ENCODE measurements around the gene RUFY4.
"Not testable (repeated sequence)": the region's sequence is repeated elsewhere in the genome, so short reads cannot be mapped to it uniquely, and the experiment has no call there.

Gene RUFY4

DNA sequence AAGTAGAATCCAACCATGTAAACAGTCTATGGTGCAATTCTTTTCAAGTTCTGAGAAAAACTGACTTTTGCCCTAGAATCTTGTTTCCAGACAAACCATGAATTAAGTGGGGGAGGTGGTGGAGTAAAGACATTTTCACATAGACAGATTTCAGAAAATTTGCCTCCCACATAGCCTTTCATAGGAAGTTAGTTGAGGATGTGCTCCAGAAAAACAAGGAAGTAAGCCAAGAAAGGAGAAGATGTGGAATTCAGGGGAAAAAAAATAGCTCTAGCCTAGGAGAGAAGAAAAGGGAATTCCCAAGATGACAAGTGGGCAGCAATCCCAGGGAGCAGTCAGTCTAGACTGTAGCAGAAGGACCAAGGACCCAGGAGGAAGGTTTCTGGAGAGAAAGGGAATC lies 17.4 kb downstream of the RUFY4 start:
- DNase-seq = no peak
- no peak for ATAC-seq

DNA sequence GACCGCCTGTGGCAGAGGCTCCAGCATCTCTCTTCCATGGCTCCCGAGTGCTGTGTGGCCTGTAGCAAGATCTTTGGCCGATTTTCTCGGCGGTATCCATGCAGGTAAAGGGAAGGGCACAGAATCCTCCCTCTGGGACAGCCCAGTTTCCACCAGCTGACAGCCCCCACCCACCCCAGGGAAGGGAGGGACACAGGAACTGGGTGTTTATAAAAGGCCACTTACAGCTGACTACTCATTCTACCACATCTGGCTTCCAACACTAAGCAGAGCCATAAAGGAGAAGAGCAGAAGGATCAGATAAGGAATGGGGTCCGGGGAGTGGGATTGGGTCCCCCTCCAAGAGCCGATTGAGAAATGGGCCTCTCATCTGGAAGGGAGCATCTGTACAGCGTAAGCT lies 20.2 kb downstream of the RUFY4 start:
- no peak for ATAC-seq
- DNase-seq = no peak

DNA sequence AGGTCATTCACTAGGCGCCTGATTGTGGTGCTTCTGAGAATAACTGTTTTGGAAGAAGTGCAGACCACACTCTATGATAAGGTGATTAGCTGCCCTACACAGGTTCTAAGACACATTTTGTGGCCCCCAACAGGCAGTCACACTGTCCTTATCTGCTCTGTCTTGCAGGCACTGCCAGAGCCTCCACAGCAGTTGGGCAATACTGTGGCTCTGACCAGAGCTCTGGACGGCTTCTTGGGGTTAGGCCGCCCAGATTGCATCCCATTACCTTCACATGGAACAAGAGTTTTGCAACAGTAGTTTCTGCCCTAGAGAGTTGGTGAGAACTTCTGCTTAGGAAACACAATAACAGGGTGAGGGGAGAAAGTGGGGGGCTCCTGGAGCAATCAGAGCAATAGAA lies 22.7 kb downstream of the RUFY4 start:
- DNase-seq = no peak
- ATAC-seq = no peak

DNA sequence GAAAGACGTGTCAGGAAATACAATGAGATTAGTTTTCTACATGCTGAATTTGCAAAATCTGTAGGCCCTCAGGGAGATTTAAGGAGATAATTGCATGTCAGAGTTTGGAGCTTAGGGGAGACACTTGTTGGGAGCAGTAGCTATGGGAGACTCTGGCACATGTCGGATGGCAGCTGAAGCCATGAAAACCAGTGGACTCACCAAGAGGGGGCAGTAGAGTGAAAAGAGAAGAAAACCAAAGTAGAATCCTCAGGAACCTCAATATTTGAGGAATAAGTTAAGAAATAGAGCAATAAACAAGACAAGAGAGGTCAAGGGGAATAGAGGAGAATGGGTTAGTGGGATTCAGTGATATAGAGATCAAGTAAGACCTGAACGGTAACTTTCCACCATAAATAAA lies 24.8 kb downstream of the RUFY4 start:
- no peak for ATAC-seq
- no peak for DNase-seq

DNA sequence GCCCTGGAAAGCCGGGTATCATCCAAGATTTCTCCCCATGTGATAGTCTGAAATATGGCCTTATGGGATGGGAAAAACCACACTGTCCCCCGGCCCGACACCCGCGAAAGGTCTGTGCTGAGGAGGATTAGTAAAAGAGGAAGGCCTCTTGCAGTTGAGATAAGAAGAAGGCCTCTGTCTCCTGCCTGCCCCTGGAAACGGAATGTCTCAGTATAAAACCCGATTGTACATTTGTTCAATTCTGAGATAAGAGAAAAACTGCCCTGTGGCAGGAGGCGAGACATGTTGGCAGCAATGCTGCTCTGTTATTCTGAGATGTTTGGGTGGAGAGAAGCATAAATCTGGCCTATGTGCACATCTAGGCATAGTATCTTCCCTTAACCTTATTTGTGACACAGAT lies 26.8 kb downstream of the RUFY4 start:
- no peak for ATAC-seq
- DNase-seq = no peak

DNA sequence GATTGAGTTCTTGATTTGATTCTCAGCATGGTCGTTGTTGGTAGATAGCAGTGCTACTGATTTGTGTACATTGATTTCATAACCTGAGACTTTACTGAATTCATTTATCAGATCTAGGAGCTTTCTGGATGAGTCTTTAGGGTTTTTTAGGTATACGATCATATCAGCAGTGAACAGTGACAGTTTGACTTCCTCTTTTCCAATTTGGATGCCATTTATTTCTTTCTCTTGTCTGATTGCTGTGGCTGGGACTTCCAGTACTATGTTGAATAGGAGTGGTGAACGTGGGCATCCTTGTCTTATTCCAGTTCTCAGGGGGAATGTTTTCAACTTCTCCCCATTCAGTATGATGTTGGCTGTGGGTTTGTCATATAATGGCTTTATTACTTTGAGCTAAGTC lies 28.9 kb downstream of the RUFY4 start:
- ATAC-seq (no peak), DNase-seq (no peak)

DNA sequence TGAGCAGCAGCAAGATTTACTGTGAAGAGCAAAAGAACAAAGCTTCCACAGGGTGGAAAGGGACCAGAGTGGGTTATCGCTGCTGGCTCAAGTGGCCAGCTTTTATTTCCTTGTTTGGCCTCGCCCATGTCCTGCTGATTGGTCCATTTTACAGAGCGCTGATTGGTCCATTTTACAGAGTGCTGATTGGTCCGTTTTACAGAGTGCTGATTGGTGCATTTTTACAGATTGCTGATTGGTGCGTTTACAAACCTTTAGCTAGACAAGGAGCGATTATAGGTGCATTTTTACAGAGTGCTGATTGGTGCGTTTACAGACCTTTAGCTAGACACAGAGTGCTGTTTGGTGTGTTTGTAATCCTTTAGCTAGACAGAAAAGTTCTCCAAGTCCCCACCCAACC lies 39.8 kb downstream of the RUFY4 start:
- ATAC-seq, DNase-seq: not testable (repeated sequence)

DNA sequence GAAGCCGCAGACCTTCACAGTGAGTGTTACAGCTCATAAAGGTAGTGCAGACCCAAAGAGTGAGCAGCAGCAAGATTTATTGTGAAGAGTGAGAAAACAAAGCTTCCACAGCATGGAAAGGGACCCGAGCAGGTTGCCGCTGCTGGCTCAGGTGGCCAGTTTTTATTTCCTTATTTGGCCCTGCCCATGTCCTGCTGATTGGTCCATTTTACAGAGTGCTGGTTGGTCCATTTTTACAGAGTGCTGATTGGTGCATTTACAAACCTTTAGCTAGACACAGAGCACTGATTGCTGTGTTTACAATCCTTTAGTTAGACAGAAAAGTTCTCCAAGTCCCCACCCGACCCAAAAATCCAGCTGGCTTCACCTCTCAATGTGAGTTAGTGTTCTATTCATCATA lies 52.7 kb downstream of the RUFY4 start:
- not testable (repeated sequence) for ATAC-seq, DNase-seq

DNA sequence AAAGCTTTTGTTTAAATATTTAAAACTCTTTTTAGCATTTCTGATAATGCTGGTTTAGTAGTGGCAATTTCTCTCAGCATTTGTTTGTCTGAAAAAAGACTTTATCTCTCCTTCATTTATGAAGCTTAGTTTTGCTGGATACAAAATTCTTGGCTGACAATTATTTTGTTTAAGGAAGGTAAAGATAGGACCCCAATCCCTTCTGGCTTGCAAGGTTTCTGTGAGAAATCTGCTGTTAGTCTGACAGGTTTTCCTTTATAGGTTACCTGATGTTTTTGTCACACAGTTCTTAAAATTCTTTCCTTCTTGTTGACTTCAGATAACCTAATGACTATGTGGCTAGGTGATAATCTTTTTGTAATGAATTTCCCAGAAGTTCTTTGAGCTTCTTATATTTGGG lies 53.2 kb downstream of the RUFY4 start:
- not testable (repeated sequence) for DNase-seq, ATAC-seq

DNA sequence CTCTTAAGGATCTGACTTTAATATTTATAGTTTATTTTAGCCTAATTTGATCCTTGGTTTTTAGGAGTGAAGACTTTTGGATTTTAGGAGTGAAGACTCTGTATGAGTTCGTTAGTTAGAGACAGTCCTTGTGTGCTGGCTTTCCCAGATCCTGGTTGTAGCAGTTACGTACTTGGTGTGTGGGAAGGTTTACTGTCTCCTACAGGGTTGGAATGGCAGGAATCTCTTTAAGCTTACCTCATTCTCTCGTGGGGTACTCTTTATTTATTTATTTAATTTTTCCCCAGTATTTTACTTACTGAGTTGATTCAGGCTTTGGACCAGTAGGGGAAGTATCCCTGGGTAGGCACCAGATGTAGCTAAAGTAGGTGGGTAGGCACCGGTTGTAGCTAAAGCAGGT lies 54.9 kb downstream of the RUFY4 start:
- DNase-seq = no peak
- ATAC-seq = no peak

DNA sequence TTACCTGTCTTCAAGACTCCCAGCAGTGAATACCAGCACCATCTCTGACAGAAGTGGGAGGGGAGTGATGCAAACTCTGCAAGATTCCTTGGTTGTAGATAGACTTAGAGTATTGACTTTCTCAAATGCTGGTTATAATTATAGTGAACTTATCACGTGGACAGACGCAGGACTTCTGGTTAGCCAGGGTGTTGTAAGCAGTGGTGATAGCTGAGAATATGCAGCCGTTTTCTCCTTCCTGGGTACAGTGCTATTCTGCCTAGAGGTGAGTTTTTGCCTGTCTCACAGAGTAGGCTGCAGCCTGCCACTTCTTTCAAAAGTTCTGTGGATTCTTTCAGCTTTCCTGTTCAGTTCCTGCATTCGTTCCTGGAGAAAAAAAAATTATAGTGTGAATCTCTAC lies 56.0 kb downstream of the RUFY4 start:
- DNase-seq (no peak), ATAC-seq (no peak)

DNA sequence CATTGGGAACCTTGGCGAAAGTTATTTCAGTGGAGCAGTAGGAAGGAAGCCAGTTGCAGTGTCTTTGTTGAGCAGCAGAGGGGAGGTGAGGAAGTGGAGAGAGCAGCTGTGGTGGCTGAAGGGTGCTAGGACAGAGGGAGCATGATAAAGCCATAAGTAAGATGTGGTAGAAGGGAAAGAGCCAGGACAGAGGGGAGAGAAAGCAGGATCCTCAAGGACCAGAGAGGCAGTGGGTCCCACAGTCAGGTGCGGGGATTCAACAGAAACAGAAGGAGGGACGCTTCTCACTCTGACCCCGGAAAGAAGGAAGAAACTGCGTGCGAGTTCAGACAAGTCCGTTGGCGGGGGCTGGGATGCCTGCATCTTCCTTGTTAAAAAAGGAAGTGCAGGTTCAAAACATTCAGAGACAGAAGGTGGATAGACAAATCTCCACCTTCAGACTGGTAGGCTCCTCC lies 56.6 kb downstream of the RUFY4 start, which contains the start of gene CXCR2:
CXCR2 (plus strand) TSS at position 403 of the 455 bp plus-strand sequence. CDS start 8,774 bp downstream, outside the sequence.
- DNase-seq = no peak
- ATAC-seq = no peak

DNA sequence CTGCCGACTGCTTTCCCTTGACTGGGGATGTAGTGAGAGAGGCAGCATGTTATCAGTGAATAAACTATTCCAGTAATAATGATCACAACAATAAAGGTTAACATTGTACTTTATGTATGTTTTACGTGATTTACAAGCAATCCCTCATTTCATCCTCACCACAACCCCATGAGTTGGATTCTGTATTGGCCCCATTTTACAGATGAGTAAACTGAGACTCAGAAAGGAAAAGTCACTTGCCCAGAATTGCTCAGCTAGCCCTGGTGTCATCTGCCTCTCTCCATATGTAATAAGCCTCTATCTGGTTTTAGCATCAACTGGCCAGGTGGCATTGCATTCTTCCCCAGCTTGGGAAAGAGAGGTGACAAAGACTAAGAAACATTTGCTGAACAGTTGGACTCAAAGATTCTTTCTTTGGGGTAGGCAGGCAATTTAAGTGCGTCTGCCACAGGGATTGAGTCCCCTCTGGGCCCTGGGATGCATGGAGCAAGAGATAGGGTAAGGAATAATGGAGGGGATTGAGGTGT lies 58.9 kb downstream of the RUFY4 start:
- ATAC-seq = no peak
- DNase-seq = no peak

DNA sequence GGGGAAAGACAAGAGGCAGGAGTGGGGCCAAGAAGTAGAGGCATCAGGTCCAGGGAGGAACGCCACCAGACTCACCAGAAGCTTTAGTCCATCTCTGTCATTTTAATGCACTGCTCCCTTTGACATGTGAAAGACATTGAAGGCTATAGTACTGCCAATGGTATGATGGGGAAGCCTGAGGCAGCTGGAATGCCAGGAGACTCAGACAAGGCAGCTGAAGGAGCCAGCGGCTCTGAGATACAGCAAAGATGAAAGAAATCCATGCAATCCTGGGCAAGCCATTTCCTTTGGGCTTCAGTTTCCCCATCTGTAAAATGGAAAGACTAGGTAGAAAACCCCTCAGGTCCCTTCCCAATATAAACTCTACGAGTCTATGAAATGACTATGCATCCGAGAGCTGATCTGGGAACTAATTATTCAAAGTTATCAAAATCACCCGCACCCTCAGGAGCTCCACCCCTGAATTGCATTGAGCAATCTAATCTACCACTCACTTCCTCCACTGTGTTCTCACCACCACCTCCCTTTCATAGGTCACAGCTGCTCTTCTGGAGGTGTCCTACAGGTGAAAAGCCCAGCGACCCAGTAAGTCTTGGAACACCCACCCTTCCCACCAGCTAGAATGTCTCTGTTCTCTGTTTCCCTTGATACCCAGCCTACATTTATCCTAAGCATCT lies 59.9 kb downstream of the RUFY4 start:
- ATAC-seq (no peak), DNase-seq (no peak)

DNA sequence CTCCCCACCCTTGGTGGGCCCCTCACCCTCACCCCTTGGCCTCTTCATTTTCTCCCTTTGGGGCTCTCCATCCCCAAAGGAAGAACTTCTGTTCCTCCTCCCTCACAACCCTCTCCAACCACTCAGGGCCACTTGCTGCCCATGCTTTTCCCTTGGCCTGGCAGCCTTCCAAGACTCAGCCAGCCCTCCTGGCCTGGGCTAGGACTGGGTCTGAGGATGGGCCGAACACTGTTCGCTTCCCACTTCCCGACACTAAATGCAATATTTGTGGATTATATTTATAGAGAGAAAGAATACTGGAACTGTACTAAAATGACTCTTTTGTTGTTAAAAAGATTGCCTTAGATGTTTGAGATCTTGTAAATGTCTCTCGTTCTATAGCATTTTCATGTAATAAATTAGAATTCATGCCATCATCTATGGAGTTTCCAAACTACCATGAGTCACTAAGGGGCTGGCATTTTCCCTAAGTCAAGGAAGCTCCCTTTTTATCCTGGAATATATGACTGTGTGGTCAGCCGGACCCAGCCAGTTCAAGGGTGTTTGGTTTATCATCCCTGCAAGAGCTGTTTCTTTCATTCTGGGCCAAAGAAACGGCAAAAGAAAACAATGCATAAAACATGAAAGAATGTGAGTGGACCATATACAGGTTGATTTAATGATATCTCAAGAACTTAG lies 60.5 kb downstream of the RUFY4 start:
- ATAC-seq (no peak), DNase-seq (no peak)

DNA sequence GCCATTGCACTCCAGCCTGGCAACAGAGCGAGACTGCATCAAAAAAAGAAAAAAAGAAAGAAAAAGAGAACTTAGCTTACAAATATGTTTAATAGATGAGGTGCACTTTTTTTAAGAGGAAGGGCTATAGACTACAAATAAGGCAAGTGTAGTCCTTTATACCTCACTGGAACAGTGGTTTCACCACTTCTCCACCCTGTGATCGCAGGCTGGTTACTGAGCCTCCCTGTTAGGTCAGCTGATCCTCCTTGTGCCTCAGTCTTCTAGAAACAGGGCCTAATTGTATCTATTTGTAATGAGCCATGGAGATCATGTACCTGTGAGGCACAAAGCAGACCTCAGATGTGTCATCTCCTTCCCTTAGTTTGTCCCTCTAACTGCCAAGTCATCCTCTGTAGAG lies 61.3 kb downstream of the RUFY4 start:
- no peak for DNase-seq
- ATAC-seq = no peak

DNA sequence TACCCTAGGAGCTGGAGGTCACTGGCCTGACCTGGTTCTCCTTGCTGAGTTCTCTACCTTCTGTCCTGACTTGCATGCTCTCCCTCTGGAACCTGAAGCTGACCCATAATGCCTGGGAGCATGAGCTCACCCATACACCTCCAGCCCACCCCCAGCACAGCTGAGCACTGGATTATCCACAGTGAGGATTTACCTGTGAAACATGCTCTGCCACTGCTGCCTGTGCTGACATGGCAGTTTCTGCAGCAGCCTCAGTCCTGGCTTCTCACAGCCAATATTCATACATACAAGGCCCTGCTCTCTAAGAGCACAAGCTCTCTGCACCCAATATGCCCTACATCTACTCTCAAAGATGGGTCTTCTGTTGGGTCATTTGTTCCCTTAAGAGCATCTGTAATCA lies 61.8 kb downstream of the RUFY4 start:
- no peak for ATAC-seq

DNA sequence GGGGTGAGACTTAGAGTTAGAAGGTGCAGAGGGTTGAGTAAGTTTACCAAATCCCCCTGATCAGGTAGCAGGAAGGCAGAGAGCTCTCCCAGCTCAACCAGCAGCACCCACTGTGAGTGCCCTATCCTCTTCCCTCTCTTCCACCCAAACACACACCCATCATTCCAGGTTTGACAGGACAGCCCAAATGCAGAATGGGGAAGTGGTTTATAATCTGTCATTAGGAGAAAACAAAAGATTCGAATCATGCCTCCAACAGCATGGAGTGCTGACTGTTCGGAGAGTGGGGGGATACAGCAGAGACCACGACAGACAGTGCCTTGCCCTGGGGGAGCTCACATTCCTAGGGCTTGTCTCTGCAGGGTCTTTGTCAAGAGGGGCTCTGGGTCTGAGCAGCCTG lies 68.5 kb downstream of the RUFY4 start:
- ATAC-seq (no peak), DNase-seq (no peak)

More for the DNA sequence above, 61.8 kb downstream of the RUFY4 start:
- no peak for DNase-seq

DNA sequence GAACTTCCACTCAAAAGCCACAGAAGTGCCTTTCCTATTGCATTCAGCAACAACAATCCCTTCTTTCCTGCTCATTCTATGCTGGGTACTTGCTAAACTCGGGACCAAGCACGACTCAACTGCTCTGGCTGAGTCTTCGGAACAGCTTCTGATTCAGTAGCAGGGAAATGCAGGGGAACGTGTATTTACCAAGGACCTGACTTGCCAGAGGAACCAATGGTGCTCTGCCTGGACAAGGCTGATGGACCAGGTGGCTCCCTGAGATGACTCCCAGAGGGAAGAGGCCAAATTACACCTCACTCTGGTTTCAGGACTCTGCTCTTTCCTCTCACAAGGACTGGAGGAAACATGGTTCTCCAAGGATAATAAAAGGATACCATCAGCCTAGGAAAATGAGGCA lies 69.0 kb downstream of the RUFY4 start:
- ATAC-seq = no peak
- DNase-seq = no peak
